GM06990 (cell line): ENCODE data around the gene DLST.

ENCODE experiments used
- DNase-seq: peaks from one replicate; pipeline ENCODE4 v3.0.0-alpha.2; 2011; ENCODE audit not compliant: insufficient read length; ENCODE audit errors: extremely low read depth
- H3K27me3 ChIP-seq: replicated peaks from 2 replicates; pipeline ENCODE4 v1.6.0; 2011; ENCODE audit warnings: low read length; ENCODE audit not compliant: control insufficient read depth, insufficient read depth
- H3K36me3 ChIP-seq: 2 replicates; pipeline ENCODE4 v1.5.1; 2011; ENCODE audit warnings: low read length; ENCODE audit not compliant: control insufficient read depth, insufficient read depth
- H3K4me3 ChIP-seq: replicated peaks from 2 replicates; pipeline ENCODE4 v1.5.1; 2011; ENCODE audit warnings: low read depth, mild to moderate bottlenecking, control low read depth, low read length
- CTCF ChIP-seq: IDR thresholded peaks from 2 replicates; pipeline ENCODE4 v1.5.1; 2011; ENCODE audit warnings: low read length, control low read depth, mild to moderate bottlenecking, inconsistent platforms; ENCODE audit not compliant: insufficient read depth, poor library complexity, severe bottlenecking

The DLST gene

DNA sequence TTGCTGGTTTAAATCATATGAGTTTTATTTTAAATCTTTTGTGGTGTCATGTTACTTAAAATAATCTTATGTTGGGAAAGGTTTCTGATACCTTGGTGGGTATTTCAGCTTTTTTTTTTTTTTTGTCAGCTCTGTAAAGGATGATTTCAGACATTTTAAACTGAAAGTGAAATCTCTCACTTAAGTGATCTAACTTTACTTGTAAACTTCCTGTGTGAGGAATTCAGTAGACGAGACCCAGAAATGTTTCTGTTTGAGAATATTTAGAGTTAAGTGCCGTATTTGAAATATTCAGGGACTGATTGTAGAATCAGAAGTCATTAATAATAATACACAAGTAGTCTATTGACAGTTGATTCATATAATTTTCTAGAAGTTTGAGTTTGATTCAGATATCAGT is 43.5 kb upstream of the DLST start:
- DNase-seq: no peak
- no peak for TF ChIP-seq CTCF
- no peak overlapping the region for H3K4me3 ChIP-seq

DNA sequence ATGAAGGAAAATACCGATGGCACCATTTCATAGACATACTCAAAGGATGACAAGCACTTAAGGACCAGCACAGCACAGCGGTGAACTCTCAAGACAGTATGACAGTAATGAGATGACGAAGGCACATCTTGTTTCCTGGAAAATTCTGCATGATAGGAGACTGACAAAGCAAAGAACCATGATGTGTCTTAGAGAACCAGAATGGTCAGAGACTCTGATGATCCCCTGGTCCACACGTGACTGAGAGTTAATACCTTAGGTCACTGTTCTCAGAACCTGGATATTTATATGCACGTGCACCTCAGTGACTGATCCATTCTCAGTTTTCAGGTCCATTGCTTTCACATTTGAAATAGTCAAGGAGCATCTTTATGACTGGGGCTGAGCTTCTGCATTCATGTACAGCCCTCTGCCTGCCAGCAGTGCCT is 41.1 kb upstream of the DLST start:
- Histone ChIP-seq H3K36me3 (no peaks in the 10 kb centered on the region), H3K27me3 (no peaks in the 10 kb centered on the region), H3K4me3 (no peak overlapping the region)
- DNase-seq: peak; percentile 41
- no peak for TF ChIP-seq CTCF

More for the DNA sequence above, 43.5 kb upstream of the DLST start:
- no peaks in the 10 kb centered on the region for H3K27me3 ChIP-seq
- no peaks in the 10 kb centered on the region for H3K36me3 ChIP-seq

GRCh38 chr14:74841230-74842207 is 40.2 kb upstream of the DLST start:
- no peak for TF ChIP-seq CTCF

GRCh38 chr14:74843653-74844052 is 38.1 kb upstream of the DLST start:
- Histone ChIP-seq H3K36me3 (no peaks in the 10 kb centered on the region), H3K4me3 (no peak overlapping the region), H3K27me3 (no peaks in the 10 kb centered on the region)
- DNase-seq: no peak
- TF ChIP-seq CTCF: no peak

More at GRCh38 chr14:74841230-74842207, 40.2 kb upstream of the DLST start:
- H3K4me3 ChIP-seq: peak overlapping the region; percentile 38
- H3K27me3 ChIP-seq: no peaks in the 10 kb centered on the region
- no peaks in the 10 kb centered on the region for H3K36me3 ChIP-seq
- peak; percentile 52 for DNase-seq

DNA sequence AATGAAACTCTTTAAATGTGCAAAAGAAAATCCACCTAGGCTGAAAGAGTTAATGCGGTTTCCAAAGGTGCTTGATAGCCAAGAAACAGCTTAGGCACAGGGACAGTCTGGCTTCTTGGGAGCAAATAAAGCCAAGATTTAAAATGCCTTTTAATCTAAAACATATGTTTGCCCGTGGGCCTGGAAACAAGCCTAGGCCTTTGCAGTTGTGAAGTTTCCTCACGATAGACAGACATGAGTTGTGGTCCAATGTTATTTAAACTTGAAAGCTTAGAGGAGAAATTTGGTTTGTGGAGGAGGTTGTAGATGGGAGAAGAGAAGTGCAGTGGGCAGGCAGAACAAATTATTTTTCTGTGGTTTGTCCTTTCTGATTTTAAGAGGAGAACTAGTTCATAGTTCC is 35.5 kb upstream of the DLST start:
- DNase-seq: no peak
- Histone ChIP-seq H3K4me3 (no peak overlapping the region), H3K36me3 (no peaks in the 10 kb centered on the region), H3K27me3 (no peaks in the 10 kb centered on the region)
- no peak for TF ChIP-seq CTCF
